Lung (tissue), 12 donors: ENCODE data around the gene STPG3. TPM values are rescaled to one million over a fixed set of nuclear protein-coding genes. Genes with fewer than 3 reads are reported as not detected.

Source experiments
- ATAC-seq: fragments of 200-7000 bp; cut with Tn5 transposase; one replicate; pipeline ENCODE4 v1.9.1; 2020; ENCODE audit warnings: moderate number of reproducible peaks; ENCODE audit not compliant: insufficient read depth, low FRiP score
- DNase-seq, 3 donors: peaks; one replicate each; pipeline ENCODE4 v3.0.0-alpha.2; 2013 to 2017
- H3K27ac ChIP-seq, 2 donors: one replicate each; pipeline ENCODE4 v1.5.1; 2013; ENCODE audit warnings: mild to moderate bottlenecking in 2 of 2, moderate library complexity in 2 of 2, control low read depth in 1 of 2, inconsistent platforms in 1 of 2, low read depth in 1 of 2, low read length in 1 of 2
- H3K27me3 ChIP-seq, 3 donors: one replicate each; pipeline ENCODE4 v1.5.1; 2013; ENCODE audit warnings: low read length in 2 of 3; ENCODE audit not compliant: control insufficient read depth in 3 of 3, insufficient read depth in 3 of 3
- H3K36me3 ChIP-seq, 4 donors: one replicate each; pipeline ENCODE4 v1.5.1; 2013; ENCODE audit warnings: low read length in 4 of 4, mild to moderate bottlenecking in 1 of 4, moderate library complexity in 1 of 4; ENCODE audit not compliant: control insufficient read depth in 4 of 4, insufficient read depth in 4 of 4
- H3K4me1 ChIP-seq, 5 donors: one replicate each; pipeline ENCODE4 v1.5.1; 2013; ENCODE audit warnings: low read length in 5 of 5, mild to moderate bottlenecking in 2 of 5, moderate library complexity in 1 of 5; ENCODE audit not compliant: control insufficient read depth in 5 of 5, insufficient read depth in 5 of 5
- H3K4me3 ChIP-seq: one replicate; pipeline ENCODE4 v1.5.1; 2013; ENCODE audit warnings: mild to moderate bottlenecking, control low read depth, moderate library complexity
- H3K9ac ChIP-seq, 2 donors: one replicate each; pipeline ENCODE4 v1.5.1; 2013; ENCODE audit warnings: low read length in 2 of 2, control low read depth in 1 of 2; ENCODE audit not compliant: insufficient read depth in 1 of 2
- H3K9me3 ChIP-seq, 4 donors: one replicate each; pipeline ENCODE4 v1.5.1; 2013; ENCODE audit warnings: low read length in 3 of 4, mild to moderate bottlenecking in 1 of 4, moderate library complexity in 1 of 4; ENCODE audit not compliant: control insufficient read depth in 4 of 4, insufficient read depth in 3 of 4
- WGBS, 2 donors: extraction: QIAGEN DNeasy Blood & Tissue Kit; methylation state at CpG; one replicate each; pipeline ENCODE4 v1.1.7; 2013; 5-methylcytosine and 5-hydroxymethylcytosine counted together
- polyA plus RNA-seq, 2 donors: library from polyadenylated mRNA; stranded (reverse); fragments of 200-250 nt; gene quantifications; one replicate each; pipeline ENCODE4 v1.2.1, GENCODE V29; 2013
- total RNA-seq, 2 donors: library from RNA; depleted of rRNA in 1 of 2; stranded (reverse); fragments of >200 nt in 1 of 2; gene quantifications; one replicate each; pipeline ENCODE4 v1.2.1, GENCODE V29; 2014 to 2021
- TF ChIP-seq, protein P1 (sequence below): IDR thresholded peaks from 2 replicates; pipeline ENCODE4 v1.5.1; 2012; ENCODE audit warnings: mild to moderate bottlenecking; ENCODE audit errors: control extremely low read depth, extremely low read depth
- donor health status: control.
- donor health status: control.
- donor health status: Bipolar disorder and iron deficiency.
- donor health status: healthy.
- donor health status: DM: yes; HTN: yes; CAD: no.

Gene STPG3
- total and polyA plus RNA-seq, 4 donors, result 0.18 TPM; not detected in 3

GRCh38 chr9:137225699-137226331 lies 25.3 kb upstream of the STPG3 start:
- Histone ChIP-seq H3K9me3 (peaks cover 0 to 3% (median 0%) of the 10 kb centered on the region in 4 donors), H3K9ac (no peak overlapping the region), H3K4me3 (no peak overlapping the region), H3K27ac (peak overlapping the region in 1 of 2 donors; percentile 89), H3K36me3 (no peaks in the 10 kb centered on the region), H3K27me3 (peaks cover 0 to 5% (median 0%) of the 10 kb centered on the region in 3 donors), H3K4me1 (peaks cover 0 to 11% (median 9%) of the 10 kb centered on the region in 5 donors)
- 83 to 84% methylated on average over 21 of the region's 21 CpGs for WGBS, 2 donors
- TF ChIP-seq, protein P1, sequence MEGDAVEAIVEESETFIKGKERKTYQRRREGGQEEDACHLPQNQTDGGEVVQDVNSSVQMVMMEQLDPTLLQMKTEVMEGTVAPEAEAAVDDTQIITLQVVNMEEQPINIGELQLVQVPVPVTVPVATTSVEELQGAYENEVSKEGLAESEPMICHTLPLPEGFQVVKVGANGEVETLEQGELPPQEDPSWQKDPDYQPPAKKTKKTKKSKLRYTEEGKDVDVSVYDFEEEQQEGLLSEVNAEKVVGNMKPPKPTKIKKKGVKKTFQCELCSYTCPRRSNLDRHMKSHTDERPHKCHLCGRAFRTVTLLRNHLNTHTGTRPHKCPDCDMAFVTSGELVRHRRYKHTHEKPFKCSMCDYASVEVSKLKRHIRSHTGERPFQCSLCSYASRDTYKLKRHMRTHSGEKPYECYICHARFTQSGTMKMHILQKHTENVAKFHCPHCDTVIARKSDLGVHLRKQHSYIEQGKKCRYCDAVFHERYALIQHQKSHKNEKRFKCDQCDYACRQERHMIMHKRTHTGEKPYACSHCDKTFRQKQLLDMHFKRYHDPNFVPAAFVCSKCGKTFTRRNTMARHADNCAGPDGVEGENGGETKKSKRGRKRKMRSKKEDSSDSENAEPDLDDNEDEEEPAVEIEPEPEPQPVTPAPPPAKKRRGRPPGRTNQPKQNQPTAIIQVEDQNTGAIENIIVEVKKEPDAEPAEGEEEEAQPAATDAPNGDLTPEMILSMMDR, result no peak
- DNase-seq, result no peak
- no peak for ATAC-seq

DNA sequence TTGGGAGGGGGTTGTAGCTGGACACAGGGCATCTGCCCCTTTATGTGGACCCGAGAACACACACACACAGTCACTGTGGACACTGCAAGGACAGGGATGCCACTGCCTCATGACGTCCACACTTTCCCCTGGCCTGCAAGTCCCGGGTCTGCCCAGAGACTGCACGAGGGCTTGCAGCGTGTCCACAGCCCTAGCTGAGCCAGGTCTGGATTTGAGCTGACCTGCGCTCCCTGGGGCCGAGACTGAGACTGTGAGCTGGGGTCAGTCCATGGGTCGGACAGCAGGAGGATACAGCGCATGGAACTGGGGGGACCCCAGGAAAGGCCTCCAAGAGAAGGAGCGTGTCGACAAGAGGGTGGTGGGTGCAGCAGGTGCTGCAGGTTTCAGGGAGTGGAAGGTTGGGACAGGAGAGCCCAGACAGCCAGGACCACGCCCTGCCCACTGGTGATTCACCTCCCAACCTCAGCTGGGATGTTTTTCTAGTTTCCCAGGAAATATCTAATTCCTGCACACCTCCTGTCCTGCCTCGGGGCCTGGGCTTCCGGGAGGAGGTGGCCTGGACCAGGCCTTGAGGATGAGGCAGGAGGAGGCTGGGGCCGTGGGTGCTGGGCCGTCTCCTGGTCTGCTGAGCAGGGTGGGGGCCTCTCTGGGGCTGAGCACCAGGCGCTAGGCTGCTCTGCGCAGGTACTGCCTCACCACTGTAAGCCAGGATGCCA lies 24.6 kb upstream of the STPG3 start:
- ATAC-seq (no peak), DNase-seq (no peak)
- Histone ChIP-seq H3K27ac (peak overlapping the region in 1 of 2 donors; percentile 89), H3K36me3 (no peaks in the 10 kb centered on the region), H3K4me3 (no peak overlapping the region), H3K4me1 (peaks cover 0 to 11% (median 9%) of the 10 kb centered on the region in 5 donors), H3K9ac (no peak overlapping the region), H3K27me3 (peaks cover 0 to 6% (median 0%) of the 10 kb centered on the region in 3 donors), H3K9me3 (peaks cover 0 to 3% (median 0%) of the 10 kb centered on the region in 4 donors)
- TF ChIP-seq, protein P1, result no peak
- 65 to 78% methylated on average over 18 of the region's 18 CpGs for WGBS, 2 donors

DNA sequence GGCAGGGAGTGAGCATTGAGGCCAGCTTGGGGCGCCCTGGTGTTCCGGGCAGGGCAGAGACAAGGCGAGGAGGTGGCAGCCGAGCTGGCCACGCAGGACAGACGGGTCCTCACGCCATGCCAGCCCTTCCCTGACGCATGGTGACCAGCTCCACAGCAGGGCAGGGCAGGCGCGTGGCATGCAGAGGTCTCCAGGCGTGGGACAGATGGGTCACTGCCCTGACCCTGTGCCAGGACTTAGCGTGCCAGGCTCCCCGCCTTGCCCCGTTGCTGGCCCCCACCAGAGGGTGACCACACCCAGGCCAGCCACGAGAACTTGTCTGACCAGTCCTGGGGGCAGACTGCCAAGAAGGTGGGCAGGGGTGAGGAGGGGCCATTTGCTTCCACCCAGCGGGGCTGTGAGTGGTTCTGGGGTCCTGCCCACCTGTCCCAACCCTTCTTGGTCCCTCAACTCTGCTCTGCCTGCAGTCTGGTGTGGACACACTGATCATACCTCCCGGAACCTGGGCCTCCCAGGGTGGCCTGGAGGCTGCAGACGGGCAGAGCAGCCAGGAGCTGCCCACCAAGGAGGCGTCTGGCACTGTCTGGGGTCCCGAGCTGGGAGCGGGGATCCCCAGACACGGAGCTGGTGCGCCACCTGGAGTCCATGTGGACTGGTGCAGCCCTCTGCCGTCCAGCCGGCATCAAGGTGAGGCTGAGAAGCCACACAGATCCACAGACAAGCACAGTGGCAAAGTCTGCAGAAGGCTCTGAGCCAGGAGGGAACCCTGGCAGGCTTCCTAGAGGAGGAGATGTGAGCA lies 23.8 kb upstream of the STPG3 start, which contains the start of gene RNF224:
Gene RNF224, plus strand, starts transcription at position 449 of the 799 bp plus-strand sequence. CDS start 834 bp downstream, outside the sequence.
- Histone ChIP-seq H3K4me3 (no peak within 1 kb of the TSS), H3K27me3 (peaks cover 0 to 6% (median 0%) of the 10 kb centered on the region in 3 donors), H3K27ac (peak within 1 kb of the TSS in 1 of 2 donors; percentile 89), H3K4me1 (peaks cover 0 to 11% (median 9%) of the 10 kb centered on the region in 5 donors), H3K9ac (no peak within 1 kb of the TSS), H3K9me3 (peaks cover 0 to 3% (median 0%) of the 10 kb centered on the region in 4 donors), H3K36me3 (no peaks in the 10 kb centered on the region)
- no peak for ATAC-seq
- TF ChIP-seq, protein P1, result peak; percentile 93
- DNase-seq, result peak; percentile 74 to 79 (median 74)
- WGBS, 2 donors, result 30 to 41% methylated on average over 25 of the region's 25 CpGs
